ENCODE data around the gene TDRD12. TPM values are rescaled to one million over a fixed set of nuclear protein-coding genes. Genes with fewer than 3 reads are reported as not detected.

TDRD12 gene
- total RNA-seq, 1 donor from 2014 or later: 0.94 TPM

- no peak for DNase-seq
Measured at GRCh38 chr19:32869369-32869965, 149.9 kb downstream of the TDRD12 start, which contains the start of gene SLC7A9. Gene SLC7A9, minus strand, starts transcription at chr19:32869767. Its CDS starts 1,233 bp downstream, at chr19:32868534.

GRCh38 chr19:32869966-32870573 lies 150.5 kb downstream of the TDRD12 start:
- no peak for DNase-seq

GRCh38 chr19:32870981-32871451 lies 151.4 kb downstream of the TDRD12 start:
- no peak for DNase-seq

- no peak for DNase-seq
Measured at GRCh38 chr19:32872391-32872790, 152.8 kb downstream of the TDRD12 start.

- DNase-seq: no peak
Measured at GRCh38 chr19:32873247-32873959, 153.8 kb downstream of the TDRD12 start.

- no peak for DNase-seq
Measured at GRCh38 chr19:32874605-32875004, 155.0 kb downstream of the TDRD12 start.

- no peak for DNase-seq
Measured at GRCh38 chr19:32875428-32875827, 155.9 kb downstream of the TDRD12 start.

- DNase-seq: no peak
Measured at GRCh38 chr19:32876236-32876918, 156.8 kb downstream of the TDRD12 start.

- DNase-seq: no peak
Measured at GRCh38 chr19:32876919-32877285, 157.3 kb downstream of the TDRD12 start.

Small RNA genes lying within 50 kb of the gene (small RNA-seq; reads per million reads assigned to genes)
- gene RN7SKP22: not detected

Other genes with a start within 250 kb of the TDRD12 start
- gene PDCD5, start 138.6 kb upstream of the TDRD12 start, total RNA-seq: 32.3 TPM
- 43.0 TPM for gene ANKRD27, start 44.6 kb upstream of the TDRD12 start, total RNA-seq
- 0.78 TPM for gene RGS9BP, start 43.9 kb upstream of the TDRD12 start, total RNA-seq
- 8.1 TPM for gene NUDT19, start 27.9 kb upstream of the TDRD12 start, total RNA-seq
- gene SLC7A9, start 150.0 kb downstream of the TDRD12 start, total RNA-seq: 1.6 TPM